Keratinocyte (primary cell): ENCODE data around the gene GPX7.

ENCODE experiments used
- CTCF ChIP-seq, 3 experiments: IDR thresholded peaks in 1 of 3; conservative IDR thresholded peaks in 1 of 3; optimal IDR thresholded peaks in 1 of 3; 2 replicates in 2 of 3; 3 replicates in 1 of 3; pipeline versions ENCODE3 to v1.5.1; 2011; ENCODE audit warnings: low read length in 3 of 3, mild to moderate bottlenecking in 3 of 3, moderate library complexity in 2 of 3, control low read depth in 1 of 3, inconsistent platforms in 1 of 3; ENCODE audit not compliant: insufficient read depth in 2 of 3; ENCODE audit errors: extremely low read depth in 1 of 3
- EZH2 ChIP-seq: IDR thresholded peaks from one replicate; pipeline ENCODE4 v1.6.1; 2012; ENCODE audit warnings: inconsistent platforms, mild to moderate bottlenecking, low read length, moderate library complexity

GRCh38 chr1:52603630-52604029 lies 1.5 kb downstream of the GPX7 start:
- TF ChIP-seq CTCF (optimal IDR thresholded peaks at IDR 0.05 in 1 of 3, IDR thresholded peaks at IDR 0.05 in 1 of 3, conservative IDR thresholded peaks at IDR 0.05 in 1 of 3; ENCODE audit: extremely low read depth in 1 of 3, insufficient read depth in 2 of 3, low read length in 3 of 3) (no peak), EZH2 (no peak)
